A673 (cell line): ENCODE measurements around the gene PIANP. TPM values are rescaled to one million over a fixed set of nuclear protein-coding genes. Genes with fewer than 3 reads are reported as not detected.

Experiments
- BruUV-seq: library from RNA; stranded (reverse); fragments of 400-500 nt; replicated peaks from 2 replicates; lab custom pipeline; 2021; lab: Mats Ljungman, UMichigan
- CTCF ChIA-PET: fragments of 300-600 bp; sonication (Branson Sonifier 250); formaldehyde crosslinking; loops from one replicate; lab custom pipeline; 2022; ENCODE audit warnings: antibody characterized with exemption; lab: Charles Lee
- POLR2A ChIA-PET: fragments of 300-600 bp; sonication (Branson Sonifier 250); formaldehyde crosslinking; loops from one replicate; lab custom pipeline; 2022; ENCODE audit warnings: antibody characterized with exemption; ENCODE audit not compliant: low non-redundant PET; lab: Charles Lee
- DNase-seq: peaks from one replicate; pipeline ENCODE4 v3.0.0-alpha.2; 2015; ENCODE audit warnings: low spot score
- H3K27ac ChIP-seq: fragments of 200-600 bp; sonication (generic); 2 replicates; pipeline ENCODE4 v1.5.1; 2016; ENCODE audit warnings: mixed run types, low read depth, mild to moderate bottlenecking, mixed read lengths, antibody characterized with exemption, low read length; ENCODE audit not compliant: poor library complexity, severe bottlenecking
- H3K27me3 ChIP-seq: fragments of 200-600 bp; sonication (generic); replicated peaks from 2 replicates; pipeline ENCODE4 v1.6.1; 2017; ENCODE audit warnings: mixed run types, low read depth, mild to moderate bottlenecking, mixed read lengths, antibody characterized with exemption, low read length; ENCODE audit not compliant: insufficient read depth, poor library complexity
- H3K36me3 ChIP-seq: fragments of 200-600 bp; sonication (generic); 2 replicates; pipeline ENCODE4 v1.6.1; 2016; ENCODE audit warnings: mixed run types, mild to moderate bottlenecking, mixed read lengths, antibody characterized with exemption, low read length; ENCODE audit not compliant: insufficient read depth, poor library complexity, severe bottlenecking
- H3K4me1 ChIP-seq: fragments of 200-600 bp; sonication (generic); 2 replicates; pipeline ENCODE4 v1.6.1; 2017; ENCODE audit warnings: mixed run types, mild to moderate bottlenecking, mixed read lengths, antibody characterized with exemption, low read length; ENCODE audit not compliant: insufficient read depth, poor library complexity, severe bottlenecking
- H3K4me3 ChIP-seq: fragments of 200-600 bp; sonication (generic); 2 replicates; pipeline ENCODE4 v1.5.1; 2016; ENCODE audit warnings: low read depth, mixed run types, mild to moderate bottlenecking, mixed read lengths, low read length; ENCODE audit not compliant: poor library complexity, severe bottlenecking
- H3K9me3 ChIP-seq: fragments of 200-600 bp; sonication (generic); 2 replicates; pipeline ENCODE4 v1.6.1; 2016; ENCODE audit warnings: mixed run types, low read depth, mild to moderate bottlenecking, mixed read lengths, antibody characterized with exemption, low read length; ENCODE audit not compliant: poor library complexity, severe bottlenecking
- EZH2 ChIP-seq: fragments of 200-600 bp; sonication (generic); IDR thresholded peaks from 2 replicates; pipeline ENCODE4 v1.6.1; 2017; ENCODE audit warnings: borderline replicate concordance, low read depth, mild to moderate bottlenecking, mixed read lengths, antibody characterized with exemption, low read length; ENCODE audit not compliant: poor library complexity, severe bottlenecking
- intact Hi-C: fragments of 100-400 bp; cut with micrococcal nuclease; formaldehyde crosslinking; loops from one replicate; pipeline ENCODE4 v1.10.0; 2022; ENCODE audit not compliant: unreplicated experiment
- total RNA-seq: library from RNA; stranded (reverse); gene quantifications from 2 replicates; pipeline ENCODE4 v1.2.3, GENCODE V29; 2021
- TF ChIP-seq, protein P1 (sequence below): fragments of 300-800, 200-600 bp; sonication (generic); conservative IDR thresholded peaks from 2 replicates; pipeline ENCODE4 v1.5.1; 2017; ENCODE audit warnings: low read depth, mild to moderate bottlenecking, antibody characterized with exemption, low read length, moderate library complexity, mixed read lengths

Gene PIANP
- total RNA-seq, 1 experiment from 2014 or later: 0.80 TPM

DNA sequence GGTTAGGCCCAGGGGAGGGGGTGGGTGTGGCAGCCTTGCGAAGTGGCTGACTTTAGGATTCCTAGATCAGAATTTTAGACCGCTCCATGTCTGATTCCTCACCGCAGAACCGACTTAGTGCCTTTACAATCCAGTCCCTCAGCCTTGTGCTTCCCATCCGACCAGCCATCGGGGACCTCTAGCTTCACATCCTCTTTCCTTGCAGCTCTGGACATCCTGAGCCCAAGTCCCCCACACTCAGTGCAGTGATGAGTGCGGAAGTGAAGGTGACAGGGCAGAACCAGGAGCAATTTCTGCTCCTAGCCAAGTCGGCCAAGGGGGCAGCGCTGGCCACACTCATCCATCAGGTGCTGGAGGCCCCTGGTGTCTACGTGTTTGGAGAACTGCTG is 23.8 kb upstream of the PIANP start:
- TF ChIP-seq EZH2: no peak
- TF ChIP-seq, protein P1, sequence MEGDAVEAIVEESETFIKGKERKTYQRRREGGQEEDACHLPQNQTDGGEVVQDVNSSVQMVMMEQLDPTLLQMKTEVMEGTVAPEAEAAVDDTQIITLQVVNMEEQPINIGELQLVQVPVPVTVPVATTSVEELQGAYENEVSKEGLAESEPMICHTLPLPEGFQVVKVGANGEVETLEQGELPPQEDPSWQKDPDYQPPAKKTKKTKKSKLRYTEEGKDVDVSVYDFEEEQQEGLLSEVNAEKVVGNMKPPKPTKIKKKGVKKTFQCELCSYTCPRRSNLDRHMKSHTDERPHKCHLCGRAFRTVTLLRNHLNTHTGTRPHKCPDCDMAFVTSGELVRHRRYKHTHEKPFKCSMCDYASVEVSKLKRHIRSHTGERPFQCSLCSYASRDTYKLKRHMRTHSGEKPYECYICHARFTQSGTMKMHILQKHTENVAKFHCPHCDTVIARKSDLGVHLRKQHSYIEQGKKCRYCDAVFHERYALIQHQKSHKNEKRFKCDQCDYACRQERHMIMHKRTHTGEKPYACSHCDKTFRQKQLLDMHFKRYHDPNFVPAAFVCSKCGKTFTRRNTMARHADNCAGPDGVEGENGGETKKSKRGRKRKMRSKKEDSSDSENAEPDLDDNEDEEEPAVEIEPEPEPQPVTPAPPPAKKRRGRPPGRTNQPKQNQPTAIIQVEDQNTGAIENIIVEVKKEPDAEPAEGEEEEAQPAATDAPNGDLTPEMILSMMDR: no peak
- POLR2A ChIA-PET: interaction anchor here (0.7 to 1.2 kb wide), 4 partner anchors 8 to 190 kb away, joined by 3 to 20 read pairs (median 4); partner anchors contain the start of genes GAPDH, PTMS and ZNF384
- peak overlapping the region; percentile 87 for H3K27ac ChIP-seq
- H3K27me3 ChIP-seq: no peaks in the 10 kb centered on the region
- no peaks in the 10 kb centered on the region for H3K9me3 ChIP-seq
- H3K4me3 ChIP-seq: peak overlapping the region; percentile 56
- H3K4me1 ChIP-seq: peaks cover 10% of the 10 kb centered on the region
- peaks cover 12% of the 10 kb centered on the region for H3K36me3 ChIP-seq
- CTCF ChIA-PET: interaction anchor here (0.6 to 0.9 kb wide), 3 partner anchors 14 to 154 kb away, joined by 3 read pairs; no protein-coding TSS in a partner anchor
- no peak for DNase-seq
- TSS peak; percentile 75 for BruUV-seq
- intact Hi-C loops: loop anchor here (1.0 kb wide), 1 partner anchor 40 kb away; no protein-coding TSS in a partner anchor

DNA sequence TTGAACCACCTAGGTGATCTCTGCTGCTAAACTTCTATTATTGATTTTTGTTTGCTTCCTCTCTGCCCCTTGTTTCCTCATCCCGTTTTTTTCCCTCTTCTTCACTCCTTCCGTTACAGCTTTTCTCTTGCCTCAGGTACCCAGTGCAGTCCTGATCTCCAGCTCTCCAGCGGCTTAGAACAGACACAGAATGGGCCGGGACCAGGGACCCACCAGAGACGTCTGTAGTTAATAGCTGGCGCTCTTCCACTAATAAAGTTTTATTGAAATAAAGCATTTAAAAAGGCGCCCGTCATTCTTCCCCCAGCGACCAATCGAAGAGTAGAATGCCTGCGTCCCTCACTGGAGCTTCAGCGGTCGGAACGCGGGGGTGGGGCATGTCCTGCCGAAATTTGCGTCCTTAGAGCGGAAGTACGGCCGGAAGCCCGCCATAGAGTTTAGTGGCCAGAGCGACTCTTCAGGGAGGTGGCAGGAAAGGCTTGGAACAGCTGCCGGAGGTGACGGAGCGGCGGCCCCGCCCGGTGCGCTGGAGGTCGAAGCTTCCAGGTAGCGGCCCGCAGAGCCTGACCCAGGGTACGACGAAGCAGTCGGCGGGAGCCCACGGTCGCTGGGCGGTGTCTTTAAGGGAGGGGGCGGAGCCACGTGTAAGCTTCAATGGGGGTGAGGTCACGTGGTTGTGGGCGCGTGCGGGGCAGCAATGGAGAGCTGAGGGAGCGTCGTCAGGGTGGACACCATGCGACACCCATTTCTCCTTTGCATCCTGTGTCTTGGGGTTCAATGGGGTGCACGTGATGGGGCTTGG is 23.2 kb upstream of the PIANP start, which contains the start of gene COPS7A:
Gene COPS7A (plus strand): TSS at position 440 of the 802 bp plus-strand sequence. CDS start 611 bp downstream, outside the sequence.
- ChIA-PET CTCF (interaction anchor here (0.5 to 0.9 kb wide), 6 partner anchors 14 to 170 kb away, joined by 3 read pairs; no protein-coding TSS in a partner anchor), POLR2A (interaction anchor here (0.5 to 1.2 kb wide), 5 partner anchors 9 to 190 kb away, joined by 3 to 20 read pairs (median 4); partner anchors contain the start of genes GAPDH, PTMS and ZNF384)
- no peaks in the 10 kb centered on the region for H3K9me3 ChIP-seq
- peaks cover 10% of the 10 kb centered on the region for H3K4me1 ChIP-seq
- peak within 1 kb of the TSS; percentile 87 for H3K27ac ChIP-seq
- H3K27me3 ChIP-seq: no peaks in the 10 kb centered on the region
- BruUV-seq: no TSS peak
- intact Hi-C loops: loop anchor here (1.0 to 2.0 kb wide), 2 partner anchors 35 to 40 kb away; partner anchors contain the start of gene ZNF384
- TF ChIP-seq EZH2: no peak
- TF ChIP-seq, protein P1: no peak
- peak within 1 kb of the TSS; percentile 56 for H3K4me3 ChIP-seq
- peak; percentile 99 for DNase-seq
- H3K36me3 ChIP-seq: peaks cover 12% of the 10 kb centered on the region

DNA sequence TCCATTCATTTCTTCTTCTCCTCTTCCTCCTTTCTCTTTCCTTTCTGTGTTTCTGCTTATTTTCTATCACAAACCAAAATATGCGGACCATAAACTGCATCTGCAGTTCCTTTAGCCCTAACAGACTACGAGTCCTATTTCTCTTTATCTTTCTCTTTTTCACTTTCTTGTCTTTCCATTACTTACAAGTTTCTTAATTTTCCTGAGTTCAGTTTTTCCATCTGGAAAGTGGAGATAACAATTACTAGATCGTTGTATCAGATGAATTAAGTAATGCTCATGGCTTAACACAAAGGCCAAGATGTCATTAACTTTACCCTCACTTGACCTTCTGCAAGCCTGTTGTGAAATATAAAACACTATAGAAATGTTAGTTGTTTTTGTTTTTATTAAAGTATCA is 22.2 kb upstream of the PIANP start:
- intact Hi-C loops: loop anchor here (2.0 kb wide), 1 partner anchor 34 kb away; the partner anchor contains the start of gene ZNF384
- TF ChIP-seq, protein P1: no peak
- TF ChIP-seq EZH2: no peak
- Histone ChIP-seq H3K4me3 (peak overlapping the region; percentile 56), H3K36me3 (peaks cover 3% of the 10 kb centered on the region), H3K9me3 (no peaks in the 10 kb centered on the region), H3K4me1 (peaks cover 10% of the 10 kb centered on the region), H3K27ac (peak overlapping the region; percentile 87), H3K27me3 (no peaks in the 10 kb centered on the region)
- POLR2A ChIA-PET: interaction anchor here (1.2 kb wide), 1 partner anchor 189 kb away, joined by 3 read pairs; the partner anchor contains the start of gene GAPDH
- BruUV-seq: no TSS peak
- DNase-seq: no peak
- CTCF ChIA-PET: no interaction called here
